H1 (cell line): Measurements from ENCODE around the gene SRRM2. TPM values are rescaled to one million over a fixed set of nuclear protein-coding genes. Genes with fewer than 3 reads are reported as not detected.

ENCODE experiments used
- polyA plus RNA-seq, 7 experiments: library from polyadenylated mRNA; depleted of rRNA in 3 of 7; stranded (reverse) in 5 of 7; unstranded in 2 of 7; fragments of >200 nt in 5 of 7; fragments of 200-250 nt in 2 of 7; gene quantifications; 1 replicate in 5 of 7; 2 replicates in 1 of 7; 4 replicates in 1 of 7; pipeline versions ENCODE4 v1.2.1 to v1.2.3, GENCODE V29; 2011 to 2013; ENCODE audit warnings: missing spikeins in 2 of 7, mixed read lengths in 2 of 7
- small RNA-seq: library from polyadenylated mRNA; stranded (forward); fragments of <200 nt; extraction: miRNeasy Mini kit (QIAGEN cat#:217004); gene quantifications from one replicate; pipeline ENCODE3, GENCODE V24; 2013; ENCODE audit not compliant: insufficient read depth
- total RNA-seq: library from RNA; stranded (reverse); fragmentation: NEBNext Ultra II Directional; extraction: Animal tissue kit (Norgen Biotek cat#: 25700); gene quantifications from 2 replicates; pipeline ENCODE4 v1.2.1, GENCODE V29; 2021

The SRRM2 gene
- total and polyA plus RNA-seq, 2 of the 8 experiments (the other 6 are each of a cell fraction or from before 2014, with no cell fraction given), result 300 to 579 TPM

Small RNA genes within 50 kb of the gene (small RNA-seq; reads per million reads assigned to genes)
- not detected for gene SNORA3C

Other genes starting within 250 kb of the SRRM2 start
- gene ATP6V0C, start 238.7 kb upstream of the SRRM2 start, total RNA-seq, result 176 and 199 TPM in 2 replicates
- 125 and 218 TPM in 2 replicates for gene ATP6V0C, start 238.7 kb upstream of the SRRM2 start, polyA plus RNA-seq (2011; rRNA removed)
- gene AMDHD2, start 232.3 kb upstream of the SRRM2 start, total RNA-seq, result 43.0 and 45.0 TPM in 2 replicates
- gene AMDHD2, start 232.3 kb upstream of the SRRM2 start, polyA plus RNA-seq (2011; rRNA removed), result 54.6 and 77.1 TPM in 2 replicates
- gene CEMP1, start 221.2 kb upstream of the SRRM2 start, total RNA-seq, result not detected in 2 replicates
- 0.08 TPM in 1 of 2 replicates, not detected in the other for gene CEMP1, start 221.2 kb upstream of the SRRM2 start, polyA plus RNA-seq (2011; rRNA removed)
- 27.8 and 28.0 TPM in 2 replicates for gene PDPK1, start 214.6 kb upstream of the SRRM2 start, total RNA-seq
- 13.8 and 17.1 TPM in 2 replicates for gene PDPK1, start 214.6 kb upstream of the SRRM2 start, polyA plus RNA-seq (2011; rRNA removed)
- 24.8 and 26.6 TPM in 2 replicates for gene KCTD5, start 70.1 kb upstream of the SRRM2 start, total RNA-seq
- 31.8 and 46.8 TPM in 2 replicates for gene KCTD5, start 70.1 kb upstream of the SRRM2 start, polyA plus RNA-seq (2011; rRNA removed)
- 1.3 and 2.2 TPM in 2 replicates for gene PRSS27, start 32.4 kb upstream of the SRRM2 start, total RNA-seq
- 7.5 and 10.5 TPM in 2 replicates for gene PRSS27, start 32.4 kb upstream of the SRRM2 start, polyA plus RNA-seq (2011; rRNA removed)
- gene ELOB, start 24.6 kb downstream of the SRRM2 start, total RNA-seq, result 237 and 248 TPM in 2 replicates
- gene ELOB, start 24.6 kb downstream of the SRRM2 start, polyA plus RNA-seq (2011; rRNA removed), result 1,357 and 1,702 TPM in 2 replicates
- gene PRSS33, start 34.9 kb downstream of the SRRM2 start, total RNA-seq, result not detected in 2 replicates
- gene PRSS33, start 34.9 kb downstream of the SRRM2 start, polyA plus RNA-seq (2011; rRNA removed), result 0.09 and 0.17 TPM in 2 replicates
- not detected in 2 replicates for gene PRSS41, start 45.8 kb downstream of the SRRM2 start, total RNA-seq
- gene PRSS41, start 45.8 kb downstream of the SRRM2 start, polyA plus RNA-seq (2011; rRNA removed), result not detected in 2 replicates
- 1.0 and 2.7 TPM in 2 replicates for gene PRSS21, start 64.6 kb downstream of the SRRM2 start, total RNA-seq
- gene PRSS21, start 64.6 kb downstream of the SRRM2 start, polyA plus RNA-seq (2011; rRNA removed), result 0.76 and 1.4 TPM in 2 replicates
- gene ZG16B, start 77.7 kb downstream of the SRRM2 start, total RNA-seq, result not detected in 2 replicates
- 0.11 TPM in 1 of 2 replicates, not detected in the other for gene ZG16B, start 77.7 kb downstream of the SRRM2 start, polyA plus RNA-seq (2011; rRNA removed)
- gene PRSS22, start 105.5 kb downstream of the SRRM2 start, total RNA-seq, result 2.7 and 4.4 TPM in 2 replicates
- gene PRSS22, start 105.5 kb downstream of the SRRM2 start, polyA plus RNA-seq (2011; rRNA removed), result 4.0 and 5.8 TPM in 2 replicates
- gene FLYWCH2, start 130.6 kb downstream of the SRRM2 start, total RNA-seq, result 16.4 and 20.2 TPM in 2 replicates
- 30.7 and 43.8 TPM in 2 replicates for gene FLYWCH2, start 130.6 kb downstream of the SRRM2 start, polyA plus RNA-seq (2011; rRNA removed)
- 23.1 and 23.5 TPM in 2 replicates for gene FLYWCH1, start 159.3 kb downstream of the SRRM2 start, total RNA-seq
- gene FLYWCH1, start 159.3 kb downstream of the SRRM2 start, polyA plus RNA-seq (2011; rRNA removed), result 12.4 and 22.2 TPM in 2 replicates
- gene KREMEN2, start 211.6 kb downstream of the SRRM2 start, total RNA-seq, result 6.6 and 7.8 TPM in 2 replicates
- gene KREMEN2, start 211.6 kb downstream of the SRRM2 start, polyA plus RNA-seq (2011; rRNA removed), result 7.0 and 10.4 TPM in 2 replicates
- gene PAQR4, start 216.7 kb downstream of the SRRM2 start, total RNA-seq, result 28.2 and 28.8 TPM in 2 replicates
- gene PAQR4, start 216.7 kb downstream of the SRRM2 start, polyA plus RNA-seq (2011; rRNA removed), result 34.6 and 52.8 TPM in 2 replicates
- 74.7 and 83.6 TPM in 2 replicates for gene PKMYT1, start 227.8 kb downstream of the SRRM2 start, total RNA-seq
- 85.2 and 180 TPM in 2 replicates for gene PKMYT1, start 227.8 kb downstream of the SRRM2 start, polyA plus RNA-seq (2011; rRNA removed)